ENCODE results near the gene CCDC92B. TPM values are rescaled to one million over a fixed set of nuclear protein-coding genes. Genes with fewer than 3 reads are reported as not detected.
A peak's percentile ranks its signal among the peaks of the same experiment; 100 is the strongest.

CCDC92B gene
- total RNA-seq, 1 experiment from 2014 or later: not detected

DNA sequence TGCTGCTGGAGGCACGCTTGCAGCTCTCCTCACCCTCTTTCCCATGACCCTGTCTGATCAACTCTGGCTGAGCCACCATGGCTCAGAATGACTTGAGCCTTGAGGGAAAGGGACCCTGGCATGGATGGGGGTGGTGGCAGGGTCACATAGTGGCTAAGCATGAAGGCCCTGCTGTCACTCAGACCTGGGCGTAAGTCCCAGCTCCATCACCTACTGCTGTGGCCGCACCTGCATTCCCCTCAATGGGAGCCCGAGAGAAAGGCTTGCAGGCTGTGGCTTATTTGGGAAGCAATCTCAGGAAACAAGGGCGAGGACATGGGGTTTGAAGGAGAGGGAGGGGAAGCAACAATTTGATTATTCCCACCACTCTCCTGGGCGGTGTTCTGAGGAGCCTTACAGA is 29.0 kb upstream of the CCDC92B start:
- DNase-seq (ENCODE audit: low spot score): no peak

DNA sequence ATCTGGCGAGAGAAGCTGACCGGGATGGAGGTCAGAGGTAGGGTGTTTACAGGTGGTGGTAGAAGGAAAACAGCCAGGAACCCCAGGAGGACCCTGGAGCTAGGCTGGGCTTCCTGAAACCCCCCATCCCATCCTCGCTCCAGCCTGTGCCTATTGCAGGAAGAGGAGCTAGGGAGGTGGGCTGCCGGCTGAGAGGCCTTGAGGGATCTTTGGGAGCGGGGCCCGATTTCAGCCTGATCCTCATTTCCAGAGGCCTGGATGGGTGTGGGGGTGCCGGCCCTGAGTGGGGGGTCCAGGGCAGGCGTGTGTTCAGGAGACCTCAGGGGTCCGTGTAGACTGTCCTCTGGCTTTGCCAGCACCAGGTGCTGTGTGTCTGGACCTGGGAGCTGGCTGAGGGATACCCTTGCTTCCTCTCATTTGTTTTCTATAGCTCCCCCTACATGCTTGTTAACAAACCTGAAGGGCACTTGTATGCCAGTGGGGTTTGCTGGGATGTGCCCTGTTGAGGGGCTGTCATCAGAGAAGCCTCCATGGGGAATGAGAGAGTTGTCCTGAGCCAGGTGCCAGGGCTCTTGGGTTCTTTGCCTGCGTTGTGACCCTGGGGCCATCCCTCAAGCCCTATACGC is 27.9 kb upstream of the CCDC92B start:
- DNase-seq (ENCODE audit: low spot score): no peak

DNA sequence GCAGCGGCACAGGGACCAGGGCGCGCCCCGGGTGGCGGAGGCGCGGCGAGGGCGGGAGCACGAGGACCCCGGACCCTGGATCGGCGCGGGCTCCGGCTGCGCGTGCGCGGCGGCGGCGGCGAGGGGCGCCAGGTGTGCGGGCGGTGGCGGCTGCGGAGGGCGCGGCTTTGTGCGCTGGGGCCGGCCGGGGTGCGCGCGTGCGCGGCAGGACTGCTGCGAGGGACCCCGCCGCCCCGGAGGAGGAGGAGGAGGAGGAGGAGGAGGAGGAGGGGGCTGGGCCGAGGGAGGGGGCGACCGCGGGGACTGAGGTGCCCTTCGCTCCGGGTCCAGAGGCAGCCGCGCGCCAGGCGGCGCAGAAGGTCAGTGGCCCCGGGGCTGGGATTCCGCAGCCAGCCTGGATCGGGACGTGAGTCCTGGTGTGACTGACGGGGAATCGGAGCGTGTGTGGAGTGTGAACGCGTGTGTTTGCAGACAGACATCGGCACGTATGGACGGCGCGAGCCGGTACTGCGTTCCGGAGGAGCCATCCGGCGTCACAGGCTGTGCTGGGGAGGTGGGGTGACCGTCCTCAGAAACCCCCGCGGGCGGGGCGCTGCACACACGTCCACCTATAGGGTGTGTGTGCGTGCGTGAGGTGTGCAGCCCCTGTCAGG is 27.3 kb upstream of the CCDC92B start:
- DNase-seq (ENCODE audit: low spot score): no peak

DNA sequence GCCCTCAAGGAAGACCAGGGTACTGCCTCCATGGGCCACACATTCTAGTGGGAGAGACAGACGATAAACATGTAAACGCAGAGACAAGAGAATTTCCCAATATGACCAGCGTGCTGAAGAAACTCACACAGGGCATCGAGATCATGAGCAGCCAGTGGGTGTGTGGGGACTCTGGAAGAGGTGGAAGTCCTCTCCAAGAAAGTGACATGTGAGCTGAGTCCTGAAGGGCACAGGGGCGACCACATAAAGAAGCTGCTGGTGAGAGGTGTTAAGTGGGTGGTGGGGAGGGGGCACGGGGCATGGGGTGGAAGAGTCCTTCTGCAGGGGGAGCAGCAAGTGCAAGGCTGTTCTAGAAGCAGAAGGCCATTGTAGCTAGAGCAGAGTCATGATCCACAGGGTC is 25.8 kb upstream of the CCDC92B start:
- no peak for DNase-seq (ENCODE audit: low spot score)

DNA sequence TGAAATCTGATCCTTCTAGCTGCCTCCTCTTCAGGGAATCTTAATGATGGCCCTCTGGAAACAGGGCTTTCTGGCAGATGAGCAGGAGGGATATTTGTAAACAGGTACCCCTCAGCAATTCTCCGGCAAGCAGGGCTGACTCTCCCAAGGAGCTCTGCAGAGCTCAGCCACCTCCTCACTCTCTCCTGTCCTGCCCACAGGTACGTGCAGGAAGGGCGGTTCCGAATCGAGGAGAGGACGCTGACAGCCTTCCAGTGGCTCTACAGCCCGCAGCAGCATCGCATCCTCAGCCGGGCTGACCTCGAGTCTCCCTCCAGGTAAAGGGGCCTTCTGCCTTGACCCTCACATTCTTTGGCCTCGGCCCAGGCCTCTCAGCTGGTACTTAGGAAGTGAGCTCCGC is 20.7 kb upstream of the CCDC92B start:
- no peak for DNase-seq (ENCODE audit: low spot score)

DNA sequence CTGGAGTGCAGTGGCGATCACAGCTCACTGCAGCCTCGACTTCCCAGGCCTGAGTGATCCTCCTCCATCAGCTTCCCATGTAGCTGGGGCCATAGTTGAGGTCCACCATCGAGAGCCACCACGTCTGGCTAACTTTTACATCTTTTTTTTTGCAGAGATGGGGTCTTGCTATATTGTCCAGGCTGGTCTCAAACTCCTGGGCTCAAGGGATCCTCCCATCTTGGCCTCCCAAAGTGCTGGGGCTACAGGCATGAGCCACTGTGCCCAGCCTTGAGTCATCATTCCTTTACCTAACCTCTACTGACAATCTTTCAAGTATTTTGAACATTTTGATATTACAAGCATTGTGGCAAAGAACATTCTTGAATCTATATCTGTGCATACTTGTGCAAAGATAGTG is 9.4 kb upstream of the CCDC92B start:
- no peak for DNase-seq (ENCODE audit: low spot score)

DNA sequence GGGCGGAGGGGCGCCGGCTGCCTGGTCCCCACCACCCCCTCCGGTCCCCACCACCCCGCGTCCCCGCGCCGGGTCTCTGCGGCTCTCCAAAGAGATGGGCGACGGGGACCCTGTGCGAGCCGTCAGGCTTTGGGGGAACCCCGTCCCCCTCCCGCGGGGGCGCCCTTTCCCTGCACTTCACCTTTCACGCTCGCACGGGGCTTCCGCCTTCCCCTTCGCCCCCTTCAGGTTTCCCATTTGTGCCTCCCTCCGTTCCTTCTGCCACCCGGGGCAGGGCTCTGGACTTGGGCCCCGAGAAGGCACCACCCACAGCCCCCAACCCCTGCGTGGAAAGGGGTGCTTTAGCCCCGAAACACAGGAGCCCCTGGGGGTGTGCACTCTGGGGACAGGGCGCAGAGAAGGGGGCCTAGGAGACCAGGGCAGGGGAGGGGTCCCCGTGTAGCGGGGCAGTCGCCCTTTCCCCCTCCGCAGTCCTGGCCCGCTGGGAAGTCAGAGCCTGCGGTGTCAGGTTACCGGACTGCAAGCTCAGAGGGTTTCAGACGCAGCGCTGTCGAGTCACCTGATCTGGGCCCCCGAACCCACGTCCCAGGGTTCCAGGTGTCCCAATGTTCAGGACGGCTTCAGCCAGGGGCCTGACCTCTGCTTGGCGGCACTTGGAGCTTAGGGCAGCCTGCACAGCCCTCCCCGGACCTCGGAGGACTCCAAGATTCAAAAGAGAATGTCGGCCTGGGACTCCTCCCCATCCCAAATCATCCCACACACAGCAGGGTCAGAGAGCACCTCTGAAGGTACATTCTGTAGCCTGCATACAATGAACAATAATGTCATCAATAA is 6.7 kb upstream of the CCDC92B start:
- DNase-seq (ENCODE audit: low spot score): no peak

DNA sequence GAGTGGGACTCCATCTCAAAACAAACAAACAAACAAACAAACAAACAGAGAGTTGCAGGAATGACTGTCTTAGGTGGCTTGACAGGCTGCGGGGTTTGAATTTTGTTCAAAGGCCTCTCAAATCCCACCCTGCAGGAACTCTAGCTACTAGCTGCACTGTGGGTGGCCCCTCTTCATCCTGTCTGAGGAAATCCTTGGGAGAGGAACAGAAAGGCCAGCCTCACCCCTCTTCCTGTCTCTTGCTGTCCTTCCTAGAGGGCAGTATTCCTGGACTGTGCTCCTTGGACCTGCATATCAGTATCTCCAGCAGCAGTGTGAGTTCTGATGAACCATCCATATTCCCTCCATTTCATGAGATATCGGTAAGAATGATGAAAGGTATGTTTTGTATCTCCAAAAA is 2.0 kb upstream of the CCDC92B start:
- no peak for DNase-seq (ENCODE audit: low spot score)

DNA sequence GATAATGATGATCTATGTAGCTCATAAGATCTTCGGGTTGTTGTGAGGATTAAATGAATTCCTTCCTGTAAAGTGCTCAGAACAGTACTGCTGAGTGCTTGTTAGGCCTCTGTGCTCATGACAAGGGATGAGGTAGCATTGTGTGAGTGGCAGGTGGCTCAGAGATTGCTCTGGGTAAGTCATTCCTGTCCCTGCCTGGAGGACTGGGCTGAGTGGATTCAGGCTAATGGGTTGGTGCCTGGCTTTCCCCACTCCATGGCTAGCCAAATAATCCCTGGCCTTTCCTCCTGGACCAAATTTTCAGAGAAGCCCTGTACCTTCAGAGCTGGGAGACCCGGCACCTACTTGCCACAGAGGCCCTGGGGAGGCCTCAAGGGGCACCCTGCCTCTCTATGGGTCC is 1.3 kb upstream of the CCDC92B start:
- no peak for DNase-seq (ENCODE audit: low spot score)

DNA sequence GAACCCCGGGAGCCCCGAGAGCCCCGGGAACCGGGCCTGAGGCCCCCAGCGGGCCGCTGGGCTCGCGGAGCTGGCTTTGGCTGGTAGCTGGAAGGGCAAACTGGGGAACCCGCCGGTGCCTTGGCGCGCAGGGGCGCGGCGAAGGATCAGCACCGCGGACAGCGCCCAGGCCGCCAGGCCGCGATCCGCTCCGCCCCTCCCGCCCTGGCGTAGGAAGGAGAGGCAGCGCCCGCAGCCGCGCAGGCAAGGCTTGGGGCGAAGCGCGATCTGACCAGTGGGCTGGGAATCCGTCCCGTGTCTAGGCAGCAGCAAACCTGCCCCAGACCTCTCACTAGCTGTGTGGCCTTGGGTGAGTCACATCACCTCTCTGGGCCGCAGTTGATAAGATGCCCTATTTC is 331 bp upstream of the CCDC92B start:
- peak; percentile 25 for DNase-seq (ENCODE audit: low spot score)

DNA sequence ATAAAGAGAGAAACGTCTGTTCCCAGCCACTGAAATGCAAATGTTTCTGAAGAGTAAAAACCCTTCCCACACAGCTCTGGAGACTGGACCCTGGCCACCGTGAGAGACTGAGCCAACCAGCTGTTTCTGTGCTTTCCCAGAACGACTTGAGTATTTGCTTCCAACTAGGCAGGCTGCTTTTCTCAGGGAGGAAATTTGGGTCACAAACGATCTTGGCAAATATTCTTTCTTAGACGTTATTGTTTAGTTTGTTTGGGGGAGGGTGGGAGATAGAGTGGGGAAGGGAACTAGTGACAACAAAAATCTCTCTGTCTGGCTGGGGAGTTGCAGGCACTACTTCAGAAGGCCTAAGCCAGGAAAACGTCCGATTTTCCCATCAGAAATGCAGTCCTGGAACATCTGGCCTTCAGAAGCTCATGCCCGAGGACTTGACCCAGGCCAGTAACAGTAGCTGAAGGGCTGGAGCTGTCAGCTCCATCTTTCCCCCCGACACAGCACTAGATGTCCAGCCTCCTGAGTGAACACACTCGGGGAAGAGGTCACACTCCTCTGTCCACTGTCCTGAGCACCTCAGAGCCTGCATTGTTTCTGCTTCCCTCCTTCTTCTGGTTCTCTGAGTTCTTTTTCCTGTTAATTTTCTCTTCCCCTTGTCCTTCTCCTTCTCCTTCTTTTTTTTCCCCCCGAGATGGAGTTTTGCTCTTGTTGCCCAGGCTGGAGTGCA is 4.0 kb downstream of the CCDC92B start:
- no peak for DNase-seq (ENCODE audit: low spot score)

DNA sequence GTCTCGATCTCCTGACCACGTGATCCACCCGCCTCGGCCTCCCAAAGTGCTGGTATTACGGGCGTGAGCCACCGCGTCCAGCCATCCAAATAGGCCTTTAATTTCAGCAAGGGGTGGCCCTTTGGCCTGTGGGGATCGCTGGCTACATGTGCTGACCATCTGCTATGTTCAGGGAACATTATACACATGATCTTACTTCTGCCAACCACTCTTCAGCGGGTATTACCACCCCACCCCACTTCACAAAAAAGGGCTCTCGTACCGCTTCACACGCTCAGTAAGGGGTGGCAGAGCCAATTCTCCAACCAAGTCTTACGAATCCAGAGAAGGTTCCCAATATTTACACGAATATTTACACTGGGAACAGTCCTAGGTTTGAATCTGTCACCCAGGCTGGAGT is 11.8 kb downstream of the CCDC92B start:
- DNase-seq (ENCODE audit: low spot score): no peak

DNA sequence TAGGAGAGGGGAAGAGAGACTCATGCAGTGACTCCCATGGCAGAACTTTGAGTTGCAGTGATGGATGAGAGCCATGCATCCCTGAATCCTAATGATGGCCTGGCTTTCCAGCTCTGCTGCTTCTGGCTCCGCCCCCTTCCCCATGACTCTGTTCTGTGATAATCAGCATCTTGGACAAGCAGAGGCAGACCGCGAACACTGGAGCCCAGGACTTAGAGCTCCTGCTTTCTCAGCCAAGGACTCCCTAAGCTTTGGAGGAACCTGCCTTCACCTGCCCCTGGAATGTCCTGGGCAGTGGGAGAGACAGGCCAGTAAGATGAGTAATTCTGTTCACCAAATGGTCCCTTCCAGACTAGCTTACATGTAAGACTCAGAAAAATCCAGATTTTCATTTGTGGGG is 12.5 kb downstream of the CCDC92B start:
- DNase-seq (ENCODE audit: low spot score): no peak

DNA sequence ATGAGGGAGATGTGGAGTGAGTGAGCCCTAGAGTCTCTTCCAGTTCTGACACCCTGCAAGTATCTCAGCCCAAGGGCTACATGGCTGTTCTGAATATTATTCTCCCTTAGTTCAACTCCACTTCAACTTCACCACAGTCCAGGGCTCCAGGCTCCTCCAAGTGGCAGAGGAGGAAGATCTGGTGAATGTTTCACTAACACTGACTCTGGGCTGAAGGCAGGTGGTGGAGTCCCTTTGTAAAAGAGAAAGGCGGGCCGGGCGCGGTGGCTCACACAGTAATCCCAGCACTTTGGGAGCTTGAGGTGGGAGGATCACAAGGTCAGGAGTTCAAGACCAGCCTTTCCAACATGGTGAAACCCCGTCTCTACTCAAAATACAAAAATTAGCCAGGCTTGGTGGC is 13.6 kb downstream of the CCDC92B start:
- no peak for DNase-seq (ENCODE audit: low spot score)

DNA sequence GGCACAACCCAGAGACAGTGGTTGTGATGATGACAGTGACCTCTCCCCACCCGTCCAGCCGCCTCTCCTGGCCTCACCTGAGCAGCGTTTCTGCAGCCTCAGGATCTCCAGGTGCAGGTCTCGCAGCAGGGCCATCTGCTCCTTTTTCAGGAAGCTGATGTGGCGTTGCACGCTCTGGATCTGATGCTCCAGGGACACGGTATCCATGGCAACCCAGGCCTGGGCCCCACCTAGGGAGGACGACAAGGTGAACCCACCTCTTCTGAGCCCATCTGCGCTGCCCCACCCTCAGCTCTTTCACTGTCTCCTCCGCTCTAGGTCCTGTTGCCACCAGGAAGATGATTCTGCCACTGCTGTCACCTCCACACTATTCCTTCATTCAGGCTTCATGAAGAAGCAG is 14.5 kb downstream of the CCDC92B start:
- no peak for DNase-seq (ENCODE audit: low spot score)

DNA sequence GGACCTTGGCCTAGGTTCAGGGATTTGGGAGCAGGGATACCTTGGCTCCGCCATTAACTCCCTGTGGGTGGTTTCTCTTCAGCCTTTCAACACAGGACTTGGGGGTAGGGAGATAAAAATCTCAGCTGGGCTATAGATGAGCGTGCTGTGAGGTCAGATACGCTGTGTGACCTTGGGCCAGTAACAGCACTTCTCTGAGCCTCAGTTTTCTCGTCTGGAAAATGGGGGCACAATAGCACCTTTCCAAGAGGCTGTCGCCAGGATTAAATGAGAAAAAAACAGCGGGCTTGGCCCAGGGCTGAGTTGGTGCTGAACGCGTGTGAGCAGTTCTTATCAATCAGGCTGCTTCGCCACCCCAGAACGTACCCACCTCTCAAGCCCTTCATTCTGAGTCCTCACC is 17.6 kb downstream of the CCDC92B start:
- no peak for DNase-seq (ENCODE audit: low spot score)

DNA sequence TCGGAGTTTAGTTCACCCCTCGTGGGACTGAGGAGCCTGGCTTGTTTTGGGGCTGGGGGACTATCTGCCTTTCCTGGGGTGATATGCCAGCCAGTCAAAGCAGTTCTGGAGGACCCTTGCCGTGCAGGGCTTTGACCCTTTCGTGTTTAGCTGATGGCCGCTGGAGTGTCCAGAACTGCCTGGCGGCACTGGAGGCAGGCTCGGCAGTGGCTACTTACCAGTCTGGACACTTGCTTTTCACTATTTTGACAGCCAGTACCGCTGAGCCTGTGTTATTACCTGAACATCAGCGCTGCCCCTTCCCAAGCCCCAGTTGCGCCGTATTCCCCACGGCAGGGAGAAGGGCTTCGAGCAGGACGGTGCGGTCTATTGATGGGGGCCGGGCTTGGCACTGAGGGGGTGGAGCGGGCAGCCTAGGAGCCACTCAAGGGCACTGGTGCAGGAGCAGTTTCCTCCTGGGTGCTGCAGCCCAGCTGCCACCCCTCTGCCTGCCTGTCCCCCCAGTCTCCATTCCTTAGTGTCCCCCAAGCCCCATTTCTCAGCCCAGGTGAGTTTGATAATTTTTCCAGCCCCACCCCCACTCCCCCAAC is 18.6 kb downstream of the CCDC92B start:
- DNase-seq (ENCODE audit: low spot score): no peak

DNA sequence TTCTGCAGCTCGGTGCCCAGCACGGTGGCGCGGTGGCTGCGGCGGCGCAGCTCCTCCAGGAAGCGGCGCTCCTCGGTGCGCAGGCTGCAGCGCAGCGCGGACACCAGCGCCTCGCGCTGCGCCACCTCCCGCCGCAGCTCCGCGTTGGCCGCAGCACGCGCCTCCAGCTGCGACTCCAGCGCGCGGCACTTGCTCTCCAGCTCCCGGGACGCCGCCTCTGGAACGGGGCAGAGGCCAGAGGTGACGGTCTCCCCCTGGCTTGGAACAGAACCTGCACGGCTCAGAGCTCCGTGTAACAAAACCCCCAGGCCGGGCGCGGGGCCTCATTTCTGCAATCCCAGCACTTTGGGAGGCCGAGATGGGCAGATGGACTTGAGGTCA is 24.7 kb downstream of the CCDC92B start:
- DNase-seq (ENCODE audit: low spot score): no peak

DNA sequence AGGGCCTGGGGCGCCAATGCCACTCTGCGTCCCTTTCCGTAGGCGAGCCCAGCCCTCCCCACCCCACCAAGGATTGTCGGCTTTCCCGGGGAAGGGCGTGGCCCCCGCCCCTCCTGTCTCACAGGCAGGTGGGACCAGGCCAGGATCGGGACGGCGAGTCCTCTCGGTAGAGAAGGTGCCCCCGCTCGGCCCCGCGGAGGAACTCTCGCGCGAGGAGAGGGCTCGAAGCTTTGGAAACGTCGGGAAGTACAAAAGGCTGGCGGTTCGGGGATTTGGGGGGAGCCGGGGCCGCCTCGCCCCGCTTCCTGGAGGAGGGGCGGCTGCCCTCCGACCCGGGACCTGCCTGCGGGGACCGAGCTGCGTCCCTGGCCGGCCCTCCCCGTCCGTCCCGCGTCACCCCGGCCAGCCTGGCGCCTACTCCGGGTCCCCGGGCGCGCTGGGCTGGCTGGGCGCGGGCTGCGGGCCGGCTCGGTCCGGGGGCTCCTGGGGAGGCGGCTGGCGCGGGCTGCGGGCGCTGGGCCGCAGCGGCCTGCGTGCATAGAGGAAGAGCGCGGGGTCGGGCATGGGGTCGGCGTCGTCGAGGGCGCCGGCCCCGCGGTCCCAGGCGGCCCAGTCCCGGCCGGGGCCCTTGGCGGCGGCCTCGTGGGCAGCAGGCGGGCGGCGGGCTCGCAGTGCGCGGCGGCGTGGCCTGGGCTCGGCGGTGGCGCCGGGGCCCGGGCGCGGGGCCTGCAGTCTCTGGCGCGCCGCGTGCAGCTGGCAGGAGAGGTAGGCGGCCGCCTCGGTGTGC is 25.3 kb downstream of the CCDC92B start:
- no peak for DNase-seq (ENCODE audit: low spot score)

DNA sequence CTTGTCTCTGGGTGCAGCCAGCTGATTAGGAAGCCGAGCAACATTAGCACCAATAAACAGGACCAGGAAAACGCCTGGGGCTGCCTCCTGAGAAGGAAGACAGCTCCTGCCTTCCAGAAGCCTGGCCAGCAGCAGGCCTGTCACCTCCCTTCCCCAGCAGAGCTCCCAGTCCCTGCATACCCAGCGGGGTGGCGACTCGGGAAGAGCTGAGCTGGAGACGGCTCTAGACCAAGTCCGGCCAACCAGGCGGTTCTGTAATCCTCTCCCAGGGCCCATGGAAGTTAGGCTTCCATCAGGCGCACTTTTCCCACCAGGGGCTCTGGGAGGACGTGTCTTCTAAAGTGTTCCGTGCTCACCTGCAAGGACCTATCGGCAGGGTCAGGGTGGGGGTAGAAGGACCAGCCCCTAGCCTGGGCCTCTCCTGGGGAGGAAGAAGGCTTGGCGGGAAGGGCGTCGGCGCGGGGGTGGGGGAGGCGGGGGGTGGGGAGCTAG is 25.9 kb downstream of the CCDC92B start:
- no peak for DNase-seq (ENCODE audit: low spot score)

DNA sequence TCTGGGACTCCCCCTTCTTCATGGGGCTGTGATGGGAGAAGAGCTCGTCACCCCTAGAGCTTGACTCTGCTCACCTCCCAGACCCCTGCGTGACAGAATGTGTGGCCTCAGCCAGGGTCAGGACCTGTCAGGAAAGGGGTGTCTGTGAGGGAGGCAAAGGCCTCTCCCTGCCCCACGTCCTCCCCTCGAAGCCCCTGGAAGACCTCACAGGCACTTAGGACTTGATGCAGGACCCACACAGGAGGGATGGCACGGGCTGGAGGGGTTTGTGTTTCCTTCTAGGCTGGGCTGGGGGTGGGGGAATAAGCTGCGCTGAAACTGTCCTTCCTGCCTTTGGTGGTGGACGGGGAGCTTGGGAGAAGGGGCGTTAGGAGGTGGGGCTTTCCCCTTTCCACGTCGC is 26.8 kb downstream of the CCDC92B start:
- DNase-seq (ENCODE audit: low spot score): no peak

Measured in H4 (cell line).